IMR-90 (cell line): ENCODE measurements around the gene ZDHHC14. TPM values are rescaled to one million over a fixed set of nuclear protein-coding genes. Genes with fewer than 3 reads are reported as not detected.

Experiments used
- ATAC-seq: fragments of 200-7000 bp; cut with Tn5 transposase; 2 replicates; pipeline ENCODE4 v1.9.1; 2020; ENCODE audit warnings: low read depth, mild to moderate bottlenecking, moderate library complexity
- BruUV-seq: library from RNA; stranded (reverse); fragments of 400-500 nt; replicated peaks from 2 replicates; lab custom pipeline; 2021; lab: Mats Ljungman, UMichigan
- CTCF ChIA-PET: fragments of 300-600 bp; formaldehyde crosslinking; extraction: SDS; loops from one replicate; lab custom pipeline; 2021; ENCODE audit warnings: antibody characterized with exemption; lab: Yijun Ruan, JAX
- POLR2A ChIA-PET: fragments of 300-600 bp; sonication (Branson Sonifier 250); formaldehyde crosslinking; loops from one replicate; lab custom pipeline; 2022; ENCODE audit warnings: antibody characterized with exemption; ENCODE audit not compliant: unreplicated experiment; lab: Charles Lee
- DNase-seq: peaks from one replicate; pipeline ENCODE4 v3.0.0; 2013
- H2AFZ ChIP-seq: replicated peaks from 2 replicates; pipeline ENCODE3; 2013; ENCODE audit warnings: low read length, mild to moderate bottlenecking; ENCODE audit not compliant: poor library complexity
- H2AK5ac ChIP-seq: 2 replicates; pipeline ENCODE4 v1.6.1; 2013; ENCODE audit warnings: low read depth, low read length, inconsistent platforms
- H2AK9ac ChIP-seq: replicated peaks from 2 replicates; pipeline ENCODE3; 2013; ENCODE audit warnings: mild to moderate bottlenecking, low read depth, low read length, moderate library complexity; ENCODE audit not compliant: poor library complexity
- H2BK120ac ChIP-seq: 2 replicates; pipeline ENCODE4 v1.6.1; 2013; ENCODE audit warnings: low read depth, low read length, inconsistent platforms
- H2BK15ac ChIP-seq: 3 replicates; pipeline ENCODE4 v1.6.1; 2013; ENCODE audit warnings: low read depth, low read length, inconsistent platforms
- H2BK20ac ChIP-seq: 2 replicates; pipeline ENCODE4 v1.6.1; 2013; ENCODE audit warnings: low read depth, mild to moderate bottlenecking, inconsistent platforms, low read length, moderate library complexity
- H2BK5ac ChIP-seq: 2 replicates; pipeline ENCODE4 v1.6.1; 2013; ENCODE audit warnings: mild to moderate bottlenecking, low read depth, low read length, inconsistent platforms; ENCODE audit not compliant: poor library complexity, severe bottlenecking
- H3K14ac ChIP-seq: replicated peaks from 2 replicates; pipeline ENCODE4 v1.6.1; 2013; ENCODE audit warnings: low read depth, low read length, inconsistent platforms
- H3K18ac ChIP-seq: 2 replicates; pipeline ENCODE4 v1.6.1; 2013; ENCODE audit warnings: low read depth, low read length, control low read depth
- H3K23ac ChIP-seq: 2 replicates; pipeline ENCODE4 v1.6.1; 2013; ENCODE audit warnings: low read depth, low read length, inconsistent platforms
- H3K27ac ChIP-seq: 2 replicates; pipeline ENCODE4 v1.5.1; 2013; ENCODE audit warnings: mild to moderate bottlenecking, control low read depth, low read length; ENCODE audit not compliant: insufficient read depth
- H3K27me3 ChIP-seq: 2 replicates; pipeline ENCODE4 v1.6.1; 2013; ENCODE audit warnings: low read length; ENCODE audit not compliant: control insufficient read depth, insufficient read depth
- H3K36me3 ChIP-seq: 2 replicates; pipeline ENCODE4 v1.6.1; 2013; ENCODE audit warnings: low read length, mixed read lengths; ENCODE audit not compliant: control insufficient read depth, insufficient read depth
- H3K4ac ChIP-seq: 2 replicates; pipeline ENCODE4 v1.6.1; 2013; ENCODE audit warnings: low read depth, low read length, inconsistent platforms
- H3K4me1 ChIP-seq: 2 replicates; pipeline ENCODE4 v1.6.1; 2013; ENCODE audit warnings: low read length, mixed read lengths; ENCODE audit not compliant: control insufficient read depth, insufficient read depth
- H3K4me2 ChIP-seq: 2 replicates; pipeline ENCODE4 v1.6.1; 2013; ENCODE audit warnings: low read depth, mild to moderate bottlenecking, control low read depth, low read length, moderate library complexity
- H3K4me3 ChIP-seq: 2 replicates; pipeline ENCODE4 v1.5.1; 2013; ENCODE audit warnings: low read depth, mild to moderate bottlenecking, control low read depth, low read length, moderate library complexity; ENCODE audit not compliant: insufficient read depth
- H3K56ac ChIP-seq: 2 replicates; pipeline ENCODE4 v1.6.1; 2013; ENCODE audit warnings: low read length, inconsistent platforms; ENCODE audit not compliant: insufficient read depth; ENCODE audit errors: extremely low read depth
- H3K79me1 ChIP-seq, 2 experiments: 2 replicates each; pipeline ENCODE4 v1.6.1; 2013; ENCODE audit warnings: low read length in 2 of 2, inconsistent platforms in 1 of 2, low read depth in 1 of 2
- H3K9ac ChIP-seq: 2 replicates; pipeline ENCODE4 v1.6.1; 2013; ENCODE audit warnings: low read depth, low read length, control low read depth
- H3K9me1 ChIP-seq: 2 replicates; pipeline ENCODE4 v1.6.1; 2013; ENCODE audit warnings: low read length, inconsistent platforms; ENCODE audit not compliant: insufficient read depth
- H3K9me3 ChIP-seq: 2 replicates; pipeline ENCODE4 v1.6.1; 2013; ENCODE audit warnings: low read length; ENCODE audit not compliant: control insufficient read depth, insufficient read depth
- H4K20me1 ChIP-seq: 2 replicates; pipeline ENCODE4 v1.6.1; 2013; ENCODE audit warnings: low read length, inconsistent platforms; ENCODE audit not compliant: insufficient read depth
- H4K5ac ChIP-seq: 2 replicates; pipeline ENCODE4 v1.6.1; 2013; ENCODE audit warnings: mild to moderate bottlenecking, low read depth, low read length, control low read depth
- H4K8ac ChIP-seq, 2 experiments: 2 replicates each; pipeline ENCODE4 v1.6.1; 2013; ENCODE audit warnings: low read depth in 2 of 2, low read length in 2 of 2, control low read depth in 1 of 2, inconsistent platforms in 1 of 2
- H4K91ac ChIP-seq: 2 replicates; pipeline ENCODE4 v1.6.1; 2013; ENCODE audit warnings: low read depth, low read length, inconsistent platforms; ENCODE audit not compliant: insufficient read depth
- BHLHE40 ChIP-seq: fragments of 150-350 bp; IDR thresholded peaks from 2 replicates; pipeline ENCODE4 v1.6.1; 2016; ENCODE audit warnings: mild to moderate bottlenecking, low read depth, low read length
- CEBPB ChIP-seq: IDR thresholded peaks from 2 replicates; pipeline ENCODE4 v1.6.1; 2012; ENCODE audit warnings: low read depth, low read length, improper control_type of control experiment
- CHD1 ChIP-seq: IDR thresholded peaks from 2 replicates; pipeline ENCODE4 v1.6.1; 2012; ENCODE audit warnings: low read depth, low read length, improper control_type of control experiment
- FOS ChIP-seq: fragments of 150-350 bp; IDR thresholded peaks from 2 replicates; pipeline ENCODE4 v1.6.1; 2016; ENCODE audit warnings: low read depth, low read length
- MAFK ChIP-seq: IDR thresholded peaks from 2 replicates; pipeline ENCODE4 v1.6.1; 2012; ENCODE audit warnings: low read depth, low read length, improper control_type of control experiment
- MAZ ChIP-seq: IDR thresholded peaks from 2 replicates; pipeline ENCODE4 v1.6.1; 2012; ENCODE audit warnings: low read depth, mild to moderate bottlenecking, low read length, improper control_type of control experiment, moderate library complexity, borderline replicate concordance
- MXI1 ChIP-seq: IDR thresholded peaks from 2 replicates; pipeline ENCODE4 v1.6.1; 2012; ENCODE audit warnings: low read depth, mild to moderate bottlenecking, low read length, moderate library complexity, borderline replicate concordance
- NFE2L2 ChIP-seq: fragments of 150-350 bp; IDR thresholded peaks from 2 replicates; pipeline ENCODE4 v1.6.1; 2016; ENCODE audit warnings: low read depth, mild to moderate bottlenecking, low read length
- POLR2A ChIP-seq: IDR thresholded peaks from 2 replicates; pipeline ENCODE4 v1.6.1; 2012; ENCODE audit warnings: mild to moderate bottlenecking, low read depth, low read length
- RAD21 ChIP-seq: IDR thresholded peaks from 2 replicates; pipeline ENCODE4 v1.6.1; 2012; ENCODE audit warnings: low read length, improper control_type of control experiment
- RCOR1 ChIP-seq: IDR thresholded peaks from 2 replicates; pipeline ENCODE4 v1.6.1; 2012; ENCODE audit warnings: mild to moderate bottlenecking, low read length, improper control_type of control experiment; ENCODE audit not compliant: insufficient replicate concordance
- RFX5 ChIP-seq: IDR thresholded peaks from 2 replicates; pipeline ENCODE4 v1.8.0; 2012; ENCODE audit warnings: low read depth, mild to moderate bottlenecking, low read length, moderate library complexity
- SMC3 ChIP-seq: fragments of 150-350 bp; IDR thresholded peaks from 2 replicates; pipeline ENCODE4 v1.6.1; 2016; ENCODE audit warnings: low read depth, mild to moderate bottlenecking, antibody characterized with exemption, low read length, moderate library complexity
- WGBS, 2 experiments: methylation state at CpG; one replicate each; pipeline versions ENCODE4 v1.1.5 to v1.1.7; 2013; ENCODE audit warnings: missing lambda C conversion rate in 2 of 2; ENCODE audit not compliant: insufficient read length in 1 of 2; ENCODE audit errors: extremely low coverage in 2 of 2; 5-methylcytosine and 5-hydroxymethylcytosine counted together
- dilution Hi-C: fragments of 300-500 bp; cut with HindIII; formaldehyde crosslinking; loops from one replicate; pipeline ENCODE4 v1.14.3; 2018; ENCODE audit warnings: low sequenced_read_pairs; ENCODE audit not compliant: unreplicated experiment
- in situ Hi-C: fragments of 300-500 bp; cut with MboI; formaldehyde crosslinking; loops from 3 replicates; pipeline ENCODE4 v1.14.3; 2019; ENCODE audit warnings: low sequenced_read_pairs, inconsistent platforms, mixed read lengths
- intact Hi-C: fragments of 100-400 bp; cut with micrococcal nuclease; formaldehyde crosslinking; loops from 2 replicates; pipeline ENCODE4 v1.10.0; 2022
- polyA plus RNA-seq, 3 experiments: library from polyadenylated mRNA; depleted of rRNA; stranded (reverse); fragments of >200 nt; gene quantifications; 2 replicates each; pipeline ENCODE4 v1.2.3, GENCODE V29; 2012; ENCODE audit warnings: low replicate concordance in 1 of 3
- total RNA-seq: library from RNA; depleted of rRNA; stranded (reverse); fragments of >200 nt; gene quantifications from 2 replicates; pipeline ENCODE4 v1.2.3, GENCODE V29; 2012
- TF ChIP-seq, protein P1 (sequence below): fragments of 150-350 bp; IDR thresholded peaks from 2 replicates; pipeline ENCODE4 v1.6.1; 2016; ENCODE audit warnings: low read depth, mild to moderate bottlenecking, low read length, moderate library complexity, borderline replicate concordance
- TF ChIP-seq, protein P2 (sequence below): conservative IDR thresholded peaks from 2 replicates; pipeline ENCODE4 v1.5.1; 2012; ENCODE audit warnings: mild to moderate bottlenecking, low read depth, low read length, improper control_type of control experiment
- TF ChIP-seq, protein P3 (sequence below): fragments of 150-350 bp; IDR thresholded peaks from 2 replicates; pipeline ENCODE4 v1.6.1; 2017; ENCODE audit warnings: mild to moderate bottlenecking, antibody characterized with exemption, low read length, low read depth

ZDHHC14 gene
- total and polyA plus RNA-seq, 2 of the 4 experiments (the other 2 are of a cell fraction): 0.90 to 2.0 TPM

DNA sequence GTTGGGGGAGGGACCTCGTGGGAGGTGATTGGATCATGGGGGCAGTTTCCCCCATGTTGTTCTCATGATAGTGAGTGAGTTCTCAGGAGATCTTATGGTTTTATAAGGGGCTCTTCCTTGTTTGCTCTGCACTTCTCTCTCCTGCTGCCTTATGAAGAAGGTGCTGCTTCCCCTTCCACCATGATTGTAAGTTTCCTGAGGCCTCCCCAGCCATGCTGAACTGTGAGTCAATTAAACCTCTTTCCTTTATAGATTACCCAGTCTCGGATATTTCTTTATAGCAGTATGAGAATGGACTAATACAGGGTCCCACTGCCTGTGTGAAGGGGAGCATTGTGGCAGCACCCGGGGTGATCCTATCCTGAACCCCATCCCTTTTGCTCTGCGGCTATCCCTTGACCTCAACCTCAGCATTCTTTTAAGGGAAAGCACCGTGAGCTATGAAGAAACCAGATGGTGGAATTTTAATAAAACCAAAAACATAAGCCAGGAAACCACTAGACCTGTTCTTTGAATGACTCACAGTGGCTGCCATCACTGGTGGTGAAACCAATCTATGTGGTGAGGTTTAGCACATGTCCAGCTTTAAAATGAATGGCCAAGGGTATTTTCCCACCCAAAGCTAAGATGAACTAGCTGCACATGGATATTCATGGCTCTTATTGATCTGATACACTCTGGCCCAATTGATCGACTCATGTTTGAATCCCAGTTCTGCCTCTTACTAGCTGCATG, 62.2 kb downstream of the ZDHHC14 start:
- WGBS, 2 experiments: no CpG with 5 or more reads among the region's 6 CpGs
- peak; percentile 81 for DNase-seq
- BruUV-seq: no TSS peak
- Histone ChIP-seq H3K79me1 (no peaks in the 10 kb centered on the region), H2BK5ac (no peak overlapping the region), H3K4me1 (peaks cover 3% of the 10 kb centered on the region; the same call in 1 of the 2 replicates), H2BK20ac (no peak overlapping the region), H3K23ac (no peak overlapping the region), H2AK5ac (no peak overlapping the region), H3K36me3 (no peaks in the 10 kb centered on the region), H4K20me1 (no peaks in the 10 kb centered on the region), H4K5ac (no peak overlapping the region), H3K4me3 (no peak overlapping the region), H2AK9ac (no peak overlapping the region), H3K27ac (no peak overlapping the region), H3K14ac (0 out of 2 replicates have a peak overlapping the region, but pooled peaks have one; percentile 5), H3K56ac (no peak overlapping the region), H2BK15ac (no peak overlapping the region), H2AFZ (no peak overlapping the region), H3K9me3 (no peaks in the 10 kb centered on the region), H4K8ac (no peak overlapping the region), H3K4ac (no peak overlapping the region), H3K27me3 (no peaks in the 10 kb centered on the region), H3K4me2 (no peak overlapping the region), H3K18ac (no peak overlapping the region), H3K9me1 (0 out of 2 replicates have a peak, but pooled peaks cover 3% of the 10 kb centered on the region), H4K91ac (no peak overlapping the region), H2BK120ac (no peak overlapping the region), H3K9ac (no peak overlapping the region)
- in situ Hi-C loops (no loop called here), intact Hi-C loops (no loop called here), dilution Hi-C loops (no loop called here)
- ChIA-PET POLR2A (no interaction called here), CTCF (no interaction called here)
- TF ChIP-seq NFE2L2 (no peak), MAFK (no peak), FOS (no peak; the same call in 1 of the 2 replicates), RFX5 (no peak), RCOR1 (no peak), MXI1 (no peak), CEBPB (no peak), MAZ (no peak), SMC3 (no peak), RAD21 (no peak), POLR2A (no peak), BHLHE40 (no peak), CHD1 (no peak)
- TF ChIP-seq, protein P1, sequence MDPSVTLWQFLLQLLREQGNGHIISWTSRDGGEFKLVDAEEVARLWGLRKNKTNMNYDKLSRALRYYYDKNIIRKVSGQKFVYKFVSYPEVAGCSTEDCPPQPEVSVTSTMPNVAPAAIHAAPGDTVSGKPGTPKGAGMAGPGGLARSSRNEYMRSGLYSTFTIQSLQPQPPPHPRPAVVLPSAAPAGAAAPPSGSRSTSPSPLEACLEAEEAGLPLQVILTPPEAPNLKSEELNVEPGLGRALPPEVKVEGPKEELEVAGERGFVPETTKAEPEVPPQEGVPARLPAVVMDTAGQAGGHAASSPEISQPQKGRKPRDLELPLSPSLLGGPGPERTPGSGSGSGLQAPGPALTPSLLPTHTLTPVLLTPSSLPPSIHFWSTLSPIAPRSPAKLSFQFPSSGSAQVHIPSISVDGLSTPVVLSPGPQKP: no peak
- TF ChIP-seq, protein P2, sequence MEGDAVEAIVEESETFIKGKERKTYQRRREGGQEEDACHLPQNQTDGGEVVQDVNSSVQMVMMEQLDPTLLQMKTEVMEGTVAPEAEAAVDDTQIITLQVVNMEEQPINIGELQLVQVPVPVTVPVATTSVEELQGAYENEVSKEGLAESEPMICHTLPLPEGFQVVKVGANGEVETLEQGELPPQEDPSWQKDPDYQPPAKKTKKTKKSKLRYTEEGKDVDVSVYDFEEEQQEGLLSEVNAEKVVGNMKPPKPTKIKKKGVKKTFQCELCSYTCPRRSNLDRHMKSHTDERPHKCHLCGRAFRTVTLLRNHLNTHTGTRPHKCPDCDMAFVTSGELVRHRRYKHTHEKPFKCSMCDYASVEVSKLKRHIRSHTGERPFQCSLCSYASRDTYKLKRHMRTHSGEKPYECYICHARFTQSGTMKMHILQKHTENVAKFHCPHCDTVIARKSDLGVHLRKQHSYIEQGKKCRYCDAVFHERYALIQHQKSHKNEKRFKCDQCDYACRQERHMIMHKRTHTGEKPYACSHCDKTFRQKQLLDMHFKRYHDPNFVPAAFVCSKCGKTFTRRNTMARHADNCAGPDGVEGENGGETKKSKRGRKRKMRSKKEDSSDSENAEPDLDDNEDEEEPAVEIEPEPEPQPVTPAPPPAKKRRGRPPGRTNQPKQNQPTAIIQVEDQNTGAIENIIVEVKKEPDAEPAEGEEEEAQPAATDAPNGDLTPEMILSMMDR: no peak
- TF ChIP-seq, protein P3, sequence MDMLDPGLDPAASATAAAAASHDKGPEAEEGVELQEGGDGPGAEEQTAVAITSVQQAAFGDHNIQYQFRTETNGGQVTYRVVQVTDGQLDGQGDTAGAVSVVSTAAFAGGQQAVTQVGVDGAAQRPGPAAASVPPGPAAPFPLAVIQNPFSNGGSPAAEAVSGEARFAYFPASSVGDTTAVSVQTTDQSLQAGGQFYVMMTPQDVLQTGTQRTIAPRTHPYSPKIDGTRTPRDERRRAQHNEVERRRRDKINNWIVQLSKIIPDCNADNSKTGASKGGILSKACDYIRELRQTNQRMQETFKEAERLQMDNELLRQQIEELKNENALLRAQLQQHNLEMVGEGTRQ: no peak
- peak; percentile 57 for ATAC-seq
